Measurements from ENCODE around the gene MAPRE2. TPM values are rescaled to one million over a fixed set of nuclear protein-coding genes. Genes with fewer than 3 reads are reported as not detected.

MAPRE2 gene
- total RNA-seq, 1 donor from 2014 or later, result 23.4 TPM

DNA sequence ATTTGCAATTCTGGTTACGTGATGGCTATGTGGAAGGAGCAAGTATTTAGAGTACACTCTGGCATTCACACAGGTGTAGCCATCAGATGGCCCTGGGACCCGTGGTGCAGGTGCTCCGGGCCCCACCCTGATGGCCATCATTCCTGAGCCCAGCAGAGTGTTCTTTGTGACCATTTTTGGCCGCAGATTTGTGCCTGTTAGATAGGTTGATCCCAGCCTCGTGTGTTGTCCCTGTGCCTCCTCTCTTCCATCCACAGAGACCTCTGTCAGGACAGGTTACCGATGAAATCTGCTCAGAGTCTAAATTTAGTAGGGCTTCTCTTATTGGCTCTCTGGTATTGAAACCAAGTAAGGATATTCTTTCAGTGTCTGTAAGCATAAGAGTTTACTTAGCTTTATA is 33.9 kb downstream of the MAPRE2 start:
- Mint-ChIP-seq H3K4me1 (ENCODE audit: low read depth) (peaks cover 83% of the 10 kb centered on the region), H3K4me3 (ENCODE audit: unreplicated experiment) (no peak overlapping the region), H3K9me3 (ENCODE audit: low read depth) (no peaks in the 10 kb centered on the region), H3K27me3 (ENCODE audit: low read depth) (no peaks in the 10 kb centered on the region), H3K27ac (ENCODE audit: unreplicated experiment) (peak overlapping the region; percentile 50), H3K36me3 (ENCODE audit: low read depth) (no peaks in the 10 kb centered on the region)
- no peak for DNase-seq (ENCODE audit: low spot score)
- TF ChIP-seq CTCF (IDR thresholded peaks at IDR 0.05), result no peak

DNA sequence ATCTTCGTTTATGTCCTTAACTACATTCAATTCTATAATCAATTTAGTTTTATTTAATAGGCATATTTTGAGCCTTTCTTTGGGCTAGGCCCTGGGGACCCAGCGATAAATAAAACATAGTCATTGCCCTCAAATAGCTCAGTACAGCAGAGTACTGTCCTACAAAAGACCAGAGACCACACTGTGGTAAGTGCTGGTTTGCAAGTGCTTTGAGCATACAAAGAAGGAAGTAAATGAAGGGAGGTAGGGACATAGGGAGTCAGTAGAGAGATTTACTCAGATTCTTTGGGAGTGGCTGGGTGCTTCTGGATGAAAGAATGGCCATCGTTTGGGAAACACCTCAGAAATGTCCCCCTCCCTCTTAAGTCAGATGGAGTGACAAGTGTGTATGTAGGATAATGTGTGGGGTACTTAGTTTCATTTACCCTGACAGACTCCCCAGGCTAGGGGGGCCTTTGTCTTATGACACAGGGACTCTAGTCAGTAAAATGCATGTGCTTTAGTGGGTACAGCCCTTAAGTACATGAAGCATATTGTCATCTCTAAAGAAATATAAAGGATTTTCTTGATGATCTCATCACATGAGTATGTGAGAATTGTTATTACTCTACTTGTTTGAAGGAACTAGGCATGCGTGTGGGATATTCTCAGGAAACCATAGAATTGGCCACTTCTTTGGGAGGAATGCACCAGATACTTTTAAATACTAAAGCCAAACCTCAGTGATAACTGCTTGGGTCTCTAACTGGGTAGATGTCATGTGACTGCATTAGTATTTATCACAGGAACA is 35.1 kb downstream of the MAPRE2 start:
- Mint-ChIP-seq H3K4me1 (ENCODE audit: low read depth) (peaks cover 81% of the 10 kb centered on the region), H3K9me3 (ENCODE audit: low read depth) (no peaks in the 10 kb centered on the region), H3K27ac (ENCODE audit: unreplicated experiment) (peak overlapping the region; percentile 67), H3K27me3 (ENCODE audit: low read depth) (no peaks in the 10 kb centered on the region), H3K36me3 (ENCODE audit: low read depth) (no peaks in the 10 kb centered on the region), H3K4me3 (ENCODE audit: unreplicated experiment) (no peak overlapping the region)
- DNase-seq (ENCODE audit: low spot score), result no peak
- TF ChIP-seq CTCF (IDR thresholded peaks at IDR 0.05), result no peak

- Mint-ChIP-seq H3K4me3 (ENCODE audit: unreplicated experiment) (no peak overlapping the region), H3K36me3 (ENCODE audit: low read depth) (peaks cover 2% of the 10 kb centered on the region), H3K9me3 (ENCODE audit: low read depth) (no peaks in the 10 kb centered on the region), H3K4me1 (ENCODE audit: low read depth) (peaks cover 67% of the 10 kb centered on the region), H3K27ac (ENCODE audit: unreplicated experiment) (peak overlapping the region; percentile 28), H3K27me3 (ENCODE audit: low read depth) (no peaks in the 10 kb centered on the region)
- no peak for TF ChIP-seq CTCF (IDR thresholded peaks at IDR 0.05)
- no peak for DNase-seq (ENCODE audit: low spot score)
Measured at GRCh38 chr18:35077937-35078336, 36.7 kb downstream of the MAPRE2 start.

DNA sequence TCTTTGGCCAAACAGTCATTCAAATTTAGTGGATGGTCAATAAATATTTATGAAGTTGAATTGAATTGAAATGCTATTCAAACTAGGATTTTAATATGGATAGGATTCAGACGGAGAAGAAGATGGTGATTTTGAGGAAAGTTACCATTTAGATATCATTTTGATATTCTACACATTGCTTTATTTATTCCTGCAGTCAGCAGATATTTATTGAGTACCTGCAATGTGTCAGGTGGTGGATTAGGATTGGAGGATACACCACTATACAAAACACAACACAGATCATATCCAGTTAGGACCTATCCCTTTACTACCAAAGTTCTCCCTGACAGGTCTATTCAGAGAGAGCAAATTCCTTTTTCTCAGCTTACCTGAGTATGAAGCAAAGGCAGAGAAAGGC is 38.8 kb downstream of the MAPRE2 start:
- H3K4me1 Mint-ChIP-seq (ENCODE audit: low read depth), result peaks cover 62% of the 10 kb centered on the region
- no peak for DNase-seq (ENCODE audit: low spot score)
- no peaks in the 10 kb centered on the region for H3K9me3 Mint-ChIP-seq (ENCODE audit: low read depth)
- no peak for TF ChIP-seq CTCF (IDR thresholded peaks at IDR 0.05)
- no peaks in the 10 kb centered on the region for H3K27me3 Mint-ChIP-seq (ENCODE audit: low read depth)
- H3K27ac Mint-ChIP-seq (ENCODE audit: unreplicated experiment), result no peak overlapping the region
- H3K4me3 Mint-ChIP-seq (ENCODE audit: unreplicated experiment), result no peak overlapping the region
- H3K36me3 Mint-ChIP-seq (ENCODE audit: low read depth), result peaks cover 2% of the 10 kb centered on the region

- H3K4me1 Mint-ChIP-seq (ENCODE audit: low read depth), result peaks cover 46% of the 10 kb centered on the region
- TF ChIP-seq CTCF (IDR thresholded peaks at IDR 0.05), result no peak
- H3K36me3 Mint-ChIP-seq (ENCODE audit: low read depth), result peaks cover 2% of the 10 kb centered on the region
- no peak for DNase-seq (ENCODE audit: low spot score)
- H3K9me3 Mint-ChIP-seq (ENCODE audit: low read depth), result no peaks in the 10 kb centered on the region
- H3K4me3 Mint-ChIP-seq (ENCODE audit: unreplicated experiment), result no peak overlapping the region
- no peaks in the 10 kb centered on the region for H3K27me3 Mint-ChIP-seq (ENCODE audit: low read depth)
- no peak overlapping the region for H3K27ac Mint-ChIP-seq (ENCODE audit: unreplicated experiment)
Measured at GRCh38 chr18:35083174-35083712, 42.0 kb downstream of the MAPRE2 start.

Measured in chondrocyte (in vitro differentiated cells).